GM13976 (cell line): ENCODE results near the gene WNT9A.

Experiments used
- DNase-seq: peaks from one replicate; pipeline ENCODE4 v3.0.0; 2012; ENCODE audit warnings: low spot score
- CTCF ChIP-seq: IDR thresholded peaks from 2 replicates; pipeline ENCODE4 v1.5.1; 2012; ENCODE audit warnings: borderline replicate concordance, mild to moderate bottlenecking; ENCODE audit not compliant: insufficient read depth; ENCODE audit errors: extremely low read depth, missing control alignments, control extremely low read depth
- in situ Hi-C: fragments of 300-500 bp; cut with MboI; formaldehyde crosslinking; loops from one replicate; pipeline ENCODE4 v1.12.0; 2022; ENCODE audit warnings: low sequenced_read_pairs, mixed read lengths, inconsistent platforms; ENCODE audit not compliant: unreplicated experiment

WNT9A gene

GRCh38 chr1:227926216-227926791 lies 21.4 kb downstream of the WNT9A start:
- no peak for TF ChIP-seq CTCF
- in situ Hi-C loops, result no loop called here
- no peak for DNase-seq

- no peak for TF ChIP-seq CTCF
- in situ Hi-C loops, result no loop called here
- no peak for DNase-seq
Observed at GRCh38 chr1:227925582-227926198, 22.0 kb downstream of the WNT9A start.

- DNase-seq, result no peak
- in situ Hi-C loops, result no loop called here
- TF ChIP-seq CTCF, result no peak
Observed at GRCh38 chr1:227924833-227925574, 22.7 kb downstream of the WNT9A start.

GRCh38 chr1:227924168-227924832 lies 23.4 kb downstream of the WNT9A start:
- DNase-seq, result no peak
- in situ Hi-C loops, result no loop called here
- TF ChIP-seq CTCF, result no peak

- in situ Hi-C loops, result no loop called here
- no peak for DNase-seq
Observed at GRCh38 chr1:227923353-227924167, 24.2 kb downstream of the WNT9A start.

More at GRCh38 chr1:227923353-227924167, 24.2 kb downstream of the WNT9A start:
- TF ChIP-seq CTCF, result no peak
